HAP-1 (cell line): ENCODE data around the gene RNF187.

Experiments
- DNase-seq, 2 experiments: peaks; one replicate each; pipeline ENCODE4 v3.0.0-alpha.2; 2016 to 2020; ENCODE audit warnings: low spot score in 2 of 2
- H3K27me3 ChIP-seq: fragments of 250-450 bp; sonication (Bioruptor Pico); 2 replicates; pipeline ENCODE4 v1.5.1; 2020; ENCODE audit warnings: low read depth, mild to moderate bottlenecking, moderate library complexity
- H3K36me3 ChIP-seq: fragments of 250-450 bp; sonication (Bioruptor Pico); replicated peaks from 2 replicates; pipeline ENCODE4 v1.5.1; 2020; ENCODE audit warnings: mild to moderate bottlenecking
- H3K4me1 ChIP-seq: fragments of 250-450 bp; sonication (Bioruptor Pico); 2 replicates; pipeline ENCODE4 v1.5.1; 2020; ENCODE audit warnings: mild to moderate bottlenecking
- H3K4me3 ChIP-seq: fragments of 250-450 bp; sonication (Bioruptor Pico); 2 replicates; pipeline ENCODE4 v1.5.1; 2020; ENCODE audit warnings: mild to moderate bottlenecking, moderate library complexity
- H3K9me3 ChIP-seq: fragments of 250-450 bp; sonication (Bioruptor Pico); 2 replicates; pipeline ENCODE4 v1.5.1; 2020; ENCODE audit warnings: mild to moderate bottlenecking, moderate library complexity
- in situ Hi-C: fragments of 300-500 bp; cut with MboI; formaldehyde crosslinking; loops from 3 replicates; pipeline ENCODE4 v1.14.3; 2020; ENCODE audit warnings: low sequenced_read_pairs, inconsistent platforms, mixed read lengths

The RNF187 gene

DNA sequence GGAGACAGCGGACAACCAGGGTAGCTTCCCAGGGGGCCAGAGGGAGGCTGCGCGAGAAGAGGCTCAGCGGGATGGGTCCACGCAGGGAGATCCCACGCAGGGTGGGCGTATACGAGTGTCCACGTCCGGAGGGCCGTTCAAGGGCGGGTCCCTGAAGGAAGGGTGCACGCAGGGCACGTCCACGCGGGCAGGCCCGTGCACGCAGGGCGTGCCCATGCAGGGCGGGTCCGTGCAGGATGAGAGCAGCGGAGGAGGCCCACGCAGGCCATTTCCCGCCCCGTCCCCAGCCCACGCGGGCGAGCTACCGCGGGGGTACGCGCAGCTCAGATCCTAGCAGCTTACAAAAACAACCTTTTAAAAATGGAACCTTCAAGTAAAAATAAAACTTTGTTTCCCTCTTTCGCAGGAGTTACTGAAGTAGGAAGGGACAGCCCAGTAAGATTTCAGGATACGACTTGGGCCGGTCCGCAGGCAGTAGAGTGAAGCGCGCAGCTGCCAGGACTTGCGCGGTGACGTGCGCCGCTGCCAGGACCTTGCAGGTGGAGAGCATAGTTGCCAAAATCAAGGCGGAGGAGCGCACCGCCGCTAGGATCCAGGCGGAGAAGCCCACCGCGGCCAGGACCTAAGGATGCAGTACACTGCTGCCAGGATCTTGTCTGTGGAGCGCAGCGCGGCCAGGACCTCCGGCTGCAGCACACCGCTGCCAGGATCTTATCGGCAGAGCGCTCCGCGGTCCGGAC is 416 bp upstream of the RNF187 start:
- in situ Hi-C loops, result no loop called here
- DNase-seq, result peak; percentile 89 to 91
- peaks cover 25% of the 10 kb centered on the region for H3K36me3 ChIP-seq
- H3K9me3 ChIP-seq, result no peaks in the 10 kb centered on the region
- peak overlapping the region; percentile 94 for H3K4me3 ChIP-seq
- peaks cover 22% of the 10 kb centered on the region for H3K4me1 ChIP-seq
- H3K27me3 ChIP-seq, result no peaks in the 10 kb centered on the region

DNA sequence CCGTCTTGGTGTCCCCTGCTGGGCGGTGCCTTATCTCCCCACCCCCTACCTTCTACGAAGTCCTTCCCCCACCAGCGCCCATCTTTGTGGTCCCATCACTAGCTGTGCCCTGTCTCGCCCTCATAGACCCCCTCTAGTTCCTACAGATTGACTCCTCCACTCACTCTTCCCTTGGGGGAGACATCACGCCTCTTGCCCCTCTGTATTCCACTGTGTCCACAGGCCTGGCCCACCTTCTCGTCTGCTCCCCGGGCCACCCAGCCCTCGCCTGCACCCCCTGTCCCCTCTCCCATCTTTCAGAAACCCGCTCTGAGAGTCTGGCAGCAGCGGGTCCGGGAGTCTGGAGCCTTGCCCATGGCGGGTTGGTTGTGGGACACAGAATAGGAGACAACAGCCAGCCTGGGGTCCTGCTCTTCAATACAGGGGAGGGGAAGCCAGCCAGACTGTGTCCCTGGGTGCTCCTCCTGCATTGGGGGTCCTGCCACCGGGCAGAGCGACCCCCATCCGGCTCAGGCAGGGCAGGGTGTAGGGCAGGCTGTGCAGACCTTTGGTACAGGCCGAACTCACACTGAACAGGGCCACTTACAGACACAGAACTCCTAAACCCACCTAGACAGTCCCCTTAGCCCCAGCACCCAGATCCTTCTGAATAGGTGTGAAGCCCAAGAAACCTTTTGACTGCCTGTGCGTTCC is 1.1 kb downstream of the RNF187 start:
- Histone ChIP-seq H3K4me3 (peak overlapping the region; percentile 94), H3K4me1 (peaks cover 22% of the 10 kb centered on the region), H3K27me3 (no peaks in the 10 kb centered on the region), H3K36me3 (peaks cover 33% of the 10 kb centered on the region), H3K9me3 (no peaks in the 10 kb centered on the region)
- in situ Hi-C loops, result no loop called here
- DNase-seq, result peak in 1 of 2 experiments; percentile 14

DNA sequence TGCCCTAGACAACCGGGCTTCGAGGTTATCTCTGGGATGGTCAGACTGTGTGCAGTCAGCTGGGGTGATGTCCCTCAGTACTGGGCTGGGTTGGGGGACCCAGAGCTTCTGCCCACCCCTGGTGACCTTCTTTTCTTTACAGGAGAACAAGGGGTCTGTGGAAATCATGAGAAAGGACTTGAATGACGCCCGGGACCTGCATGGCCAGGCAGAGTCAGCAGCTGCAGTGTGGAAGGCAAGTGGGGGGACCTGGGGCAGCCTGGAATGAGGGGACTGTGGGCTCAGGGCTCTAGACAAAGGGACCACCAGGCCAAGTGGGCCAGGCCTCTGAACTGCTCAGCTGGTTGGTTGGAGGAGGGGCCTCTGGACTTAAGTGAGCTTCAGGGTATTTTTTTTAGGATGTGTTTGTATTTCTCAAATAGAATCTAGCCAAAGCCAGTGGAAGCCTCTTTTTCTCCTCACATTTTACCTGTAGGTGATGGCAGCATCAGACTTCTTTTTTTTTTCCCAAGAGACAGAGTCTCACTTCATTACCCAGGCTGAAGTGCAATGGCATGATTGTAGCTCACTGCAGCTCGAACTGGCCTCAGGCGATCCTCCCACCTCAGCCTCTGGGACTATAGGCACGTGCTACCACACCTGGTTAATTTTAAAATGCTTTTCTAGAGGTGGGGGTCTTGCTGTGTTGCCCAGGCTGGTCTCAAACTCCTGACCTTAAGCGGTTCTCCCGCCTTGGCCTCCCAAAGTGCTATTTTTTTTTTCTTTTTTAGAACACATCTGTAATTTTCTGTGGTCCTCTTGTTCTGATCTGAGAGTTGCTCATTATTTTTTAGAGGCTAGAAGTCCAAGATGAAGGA is 1.9 kb downstream of the RNF187 start:
- Histone ChIP-seq H3K9me3 (no peaks in the 10 kb centered on the region), H3K4me1 (peaks cover 22% of the 10 kb centered on the region), H3K27me3 (no peaks in the 10 kb centered on the region), H3K36me3 (peaks cover 41% of the 10 kb centered on the region), H3K4me3 (peak overlapping the region; percentile 94)
- DNase-seq, result no peak
- in situ Hi-C loops, result no loop called here

DNA sequence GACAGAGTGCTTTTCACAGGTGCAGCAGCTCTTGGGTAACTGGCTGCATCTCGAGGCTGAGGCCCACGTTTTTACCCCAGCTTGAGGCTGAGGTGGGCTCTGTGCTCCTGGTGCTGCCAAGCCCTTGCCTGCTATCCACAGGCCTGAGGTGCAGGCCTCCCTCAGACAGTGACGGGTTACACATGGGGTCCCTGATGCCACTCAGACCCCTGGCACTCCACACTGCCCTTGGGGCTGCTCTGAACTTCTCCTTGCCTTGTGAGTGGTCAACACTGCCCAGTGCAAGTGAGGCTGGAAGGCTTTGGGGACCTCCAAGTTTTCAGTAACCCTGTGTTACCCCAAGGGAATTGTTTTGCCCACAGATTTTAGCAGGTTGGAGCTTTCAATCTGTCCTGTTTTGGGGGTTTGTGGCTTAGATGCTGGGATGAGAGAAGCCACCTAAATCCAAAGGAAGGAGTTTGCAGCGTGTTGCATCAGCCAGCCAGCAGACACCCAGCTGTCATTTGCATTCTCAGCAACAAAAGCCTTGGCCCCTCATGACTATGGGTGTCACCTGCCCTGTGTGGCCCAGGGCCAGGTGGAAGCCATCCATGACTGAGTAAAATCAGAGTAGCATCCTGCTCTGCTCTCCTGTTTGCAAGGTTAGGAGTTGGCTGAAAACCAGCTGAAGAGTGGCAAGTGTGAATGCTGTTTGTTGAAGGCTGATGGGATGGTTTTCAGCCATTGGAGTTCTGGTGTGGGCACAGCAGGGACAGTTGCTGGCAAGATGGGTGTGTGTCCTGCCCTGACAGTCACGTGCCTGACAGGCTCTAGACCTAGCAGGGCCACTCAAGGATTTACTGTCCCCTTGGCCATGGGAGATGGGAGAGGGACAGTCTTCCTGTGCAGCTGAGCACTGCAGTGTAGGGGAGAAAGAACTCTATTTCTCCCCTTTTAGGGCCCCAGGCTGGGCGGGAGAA is 3.2 kb downstream of the RNF187 start:
- Histone ChIP-seq H3K4me1 (peaks cover 22% of the 10 kb centered on the region), H3K9me3 (no peaks in the 10 kb centered on the region), H3K27me3 (no peaks in the 10 kb centered on the region), H3K36me3 (peaks cover 51% of the 10 kb centered on the region), H3K4me3 (no peak overlapping the region)
- in situ Hi-C loops, result no loop called here
- peak in 1 of 2 experiments; percentile 34 for DNase-seq

DNA sequence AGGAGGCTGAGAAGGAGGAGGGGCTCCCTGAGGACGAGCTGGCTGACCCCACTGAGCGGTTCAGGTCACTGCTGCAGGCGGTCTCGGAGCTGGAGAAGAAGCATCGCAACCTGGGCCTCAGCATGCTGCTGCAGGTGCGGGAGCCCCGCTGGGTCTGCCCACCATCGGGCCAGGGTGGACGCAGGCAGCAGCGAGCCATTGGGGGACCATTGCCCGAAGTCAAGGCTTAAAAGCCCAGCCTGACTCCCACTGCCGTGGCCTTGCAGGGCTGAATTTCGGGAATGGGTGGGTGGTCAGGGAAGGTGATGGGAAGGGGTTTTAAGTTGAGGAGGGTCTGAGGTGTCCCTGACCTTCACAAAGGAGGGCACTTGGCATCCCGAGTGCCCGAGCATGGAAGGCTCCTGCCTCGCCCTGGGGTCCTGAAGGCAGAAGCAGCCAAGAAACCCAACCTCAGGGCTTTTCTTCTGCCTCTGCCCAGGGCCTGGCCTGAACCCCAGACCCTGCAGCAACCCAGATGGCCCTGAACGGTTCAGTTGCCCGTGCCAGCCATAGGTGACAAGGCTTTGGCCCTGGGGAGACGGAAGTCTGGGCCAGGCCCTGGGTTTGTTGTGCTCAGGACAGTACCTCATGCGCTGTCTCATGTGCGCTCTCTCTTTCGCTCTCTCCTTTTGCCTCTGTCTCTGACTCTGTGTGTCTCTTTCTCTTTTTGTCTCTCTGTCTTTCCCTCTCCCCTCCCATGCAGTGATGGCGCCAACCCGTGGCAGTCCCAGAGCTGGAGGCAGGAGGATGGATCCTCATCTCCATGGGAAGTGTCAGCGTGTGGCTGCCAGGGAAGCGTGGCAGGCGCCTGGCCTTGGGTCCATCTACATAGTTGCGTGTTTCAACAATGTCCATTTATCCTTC is 6.2 kb downstream of the RNF187 start:
- Histone ChIP-seq H3K4me1 (peaks cover 16% of the 10 kb centered on the region), H3K4me3 (no peak overlapping the region), H3K9me3 (no peaks in the 10 kb centered on the region), H3K36me3 (peaks cover 57% of the 10 kb centered on the region), H3K27me3 (no peaks in the 10 kb centered on the region)
- DNase-seq, result no peak
- in situ Hi-C loops, result no loop called here

DNA sequence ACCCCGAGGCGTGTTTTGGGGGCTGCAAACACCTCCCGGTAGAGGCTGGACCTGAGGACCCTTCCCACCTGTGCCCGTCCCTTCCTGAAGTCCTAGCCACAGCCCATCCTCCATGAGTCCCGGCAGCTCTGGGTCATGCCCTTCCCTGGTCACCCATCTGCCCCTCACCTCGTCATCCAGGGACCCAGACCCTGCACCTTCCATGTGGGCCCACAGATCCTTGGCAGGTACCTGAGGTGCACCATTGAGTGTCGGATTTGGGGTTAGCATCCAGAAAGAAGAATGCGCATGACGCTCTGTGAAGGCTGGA is 6.8 kb downstream of the RNF187 start:
- in situ Hi-C loops, result no loop called here
- no peaks in the 10 kb centered on the region for H3K27me3 ChIP-seq
- no peak for DNase-seq
- peaks cover 57% of the 10 kb centered on the region for H3K36me3 ChIP-seq
- no peaks in the 10 kb centered on the region for H3K9me3 ChIP-seq
- no peak overlapping the region for H3K4me3 ChIP-seq
- peaks cover 12% of the 10 kb centered on the region for H3K4me1 ChIP-seq

DNA sequence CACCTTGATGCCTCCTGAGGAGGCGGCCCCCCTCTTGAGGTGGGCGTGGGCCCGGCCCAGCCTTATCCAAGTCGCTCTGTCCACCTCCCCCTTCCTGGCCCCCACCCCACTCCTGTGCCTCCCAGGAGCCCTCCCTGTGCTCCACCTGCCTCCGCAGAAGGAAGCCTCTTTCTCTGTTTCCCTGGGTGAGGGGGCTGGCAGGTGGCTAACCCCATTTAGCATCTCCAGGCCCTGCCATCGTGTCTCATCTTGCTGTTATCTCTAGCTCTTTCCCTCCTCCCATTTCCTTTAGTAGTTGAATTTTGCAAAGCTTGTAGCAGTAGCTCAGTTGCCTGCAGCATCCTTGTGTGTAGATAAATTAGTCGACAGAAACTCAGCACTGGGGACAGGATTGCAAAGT is 7.2 kb downstream of the RNF187 start:
- Histone ChIP-seq H3K4me3 (no peak overlapping the region), H3K27me3 (no peaks in the 10 kb centered on the region), H3K36me3 (peaks cover 55% of the 10 kb centered on the region), H3K9me3 (no peaks in the 10 kb centered on the region), H3K4me1 (peaks cover 12% of the 10 kb centered on the region)
- in situ Hi-C loops, result no loop called here
- DNase-seq, result no peak

DNA sequence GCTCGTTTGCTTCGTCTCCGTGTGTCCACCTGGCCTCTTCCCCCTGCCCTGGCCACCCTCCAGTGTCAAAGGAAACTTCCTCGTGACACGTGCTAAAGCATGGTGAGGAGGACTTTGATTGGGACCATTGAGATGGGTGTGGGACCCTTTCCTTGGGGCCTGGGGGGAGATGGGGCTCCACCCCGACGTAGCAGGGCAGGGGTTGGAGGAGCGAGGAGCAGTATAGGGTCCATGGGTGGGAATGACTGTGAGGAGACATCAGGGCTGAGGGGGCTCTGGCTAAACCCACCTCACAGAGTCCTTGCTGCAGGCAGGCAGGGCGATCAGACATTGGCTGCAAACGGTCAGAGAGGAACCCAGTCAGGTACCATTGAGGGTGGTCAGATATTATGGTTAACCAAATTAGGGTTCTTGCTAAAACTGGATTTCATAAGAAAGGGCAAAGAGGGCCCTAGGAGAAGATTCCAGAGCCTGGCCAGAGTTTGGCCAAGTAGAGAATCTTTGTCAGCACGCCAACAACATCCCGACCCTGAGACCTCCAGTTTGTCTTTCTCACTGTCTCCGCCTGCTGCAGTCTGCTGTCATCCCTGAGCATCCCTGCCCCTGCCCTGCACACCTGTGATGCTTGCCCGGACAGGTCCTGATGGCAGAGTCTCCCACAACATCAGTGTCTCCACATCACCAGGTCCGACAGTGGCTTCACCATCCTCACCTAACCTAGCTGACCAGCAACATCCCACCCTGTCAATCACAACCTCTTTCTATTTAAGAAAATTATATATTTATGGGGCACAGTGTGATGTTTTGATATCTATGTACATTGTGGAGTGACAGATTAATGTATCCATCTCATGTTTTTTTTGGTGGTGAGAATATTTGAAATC is 8.0 kb downstream of the RNF187 start:
- no peak for DNase-seq
- H3K36me3 ChIP-seq, result peaks cover 46% of the 10 kb centered on the region
- in situ Hi-C loops, result no loop called here
- H3K4me1 ChIP-seq, result peaks cover 6% of the 10 kb centered on the region
- no peaks in the 10 kb centered on the region for H3K27me3 ChIP-seq
- no peaks in the 10 kb centered on the region for H3K9me3 ChIP-seq
- H3K4me3 ChIP-seq, result no peak overlapping the region

DNA sequence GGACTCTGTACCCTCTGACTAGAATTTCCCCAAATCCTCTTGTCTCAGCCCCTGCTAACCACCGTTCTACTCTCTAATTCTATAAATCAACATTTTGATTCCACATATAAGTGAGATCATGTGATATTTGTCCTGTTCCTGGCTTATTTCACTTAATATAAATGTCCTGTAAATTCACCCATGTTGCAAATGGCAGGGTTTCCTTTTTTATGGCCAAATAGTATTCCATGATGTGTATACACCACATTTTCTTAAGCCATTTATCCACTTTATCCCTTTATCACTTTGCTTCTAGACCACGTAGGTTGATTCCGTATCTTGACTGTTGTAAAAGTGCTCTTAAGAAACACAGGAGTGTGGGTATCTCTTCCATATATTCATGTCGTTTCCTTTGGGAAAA is 8.9 kb downstream of the RNF187 start:
- in situ Hi-C loops, result no loop called here
- no peak overlapping the region for H3K4me3 ChIP-seq
- H3K36me3 ChIP-seq, result peaks cover 38% of the 10 kb centered on the region
- peaks cover 5% of the 10 kb centered on the region; the same call in 1 of the 2 replicates for H3K4me1 ChIP-seq
- no peaks in the 10 kb centered on the region for H3K9me3 ChIP-seq
- H3K27me3 ChIP-seq, result no peaks in the 10 kb centered on the region
- no peak for DNase-seq

DNA sequence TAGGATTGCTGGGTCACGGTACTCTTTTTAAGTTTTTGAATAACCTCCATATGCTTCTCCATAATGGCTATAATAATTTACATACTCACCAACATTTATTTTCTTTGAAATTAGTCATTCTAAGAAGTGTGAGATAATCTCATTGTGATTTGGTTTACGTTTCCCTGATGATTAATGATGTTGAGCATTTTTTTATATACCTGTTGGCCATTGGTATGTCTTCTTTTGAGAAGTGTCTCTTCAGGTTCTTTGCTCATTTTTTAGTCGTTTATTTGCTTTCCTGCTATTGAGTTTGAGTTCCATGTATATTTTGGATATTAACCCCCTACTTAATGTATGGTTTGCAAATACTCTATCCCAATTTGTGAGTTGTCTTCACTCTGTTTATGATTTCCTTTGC is 9.3 kb downstream of the RNF187 start:
- in situ Hi-C loops, result no loop called here
- Histone ChIP-seq H3K9me3 (no peaks in the 10 kb centered on the region), H3K4me3 (no peak overlapping the region), H3K36me3 (peaks cover 35% of the 10 kb centered on the region), H3K27me3 (no peaks in the 10 kb centered on the region), H3K4me1 (peaks cover 7% of the 10 kb centered on the region; the same call in 1 of the 2 replicates)
- DNase-seq, result no peak

DNA sequence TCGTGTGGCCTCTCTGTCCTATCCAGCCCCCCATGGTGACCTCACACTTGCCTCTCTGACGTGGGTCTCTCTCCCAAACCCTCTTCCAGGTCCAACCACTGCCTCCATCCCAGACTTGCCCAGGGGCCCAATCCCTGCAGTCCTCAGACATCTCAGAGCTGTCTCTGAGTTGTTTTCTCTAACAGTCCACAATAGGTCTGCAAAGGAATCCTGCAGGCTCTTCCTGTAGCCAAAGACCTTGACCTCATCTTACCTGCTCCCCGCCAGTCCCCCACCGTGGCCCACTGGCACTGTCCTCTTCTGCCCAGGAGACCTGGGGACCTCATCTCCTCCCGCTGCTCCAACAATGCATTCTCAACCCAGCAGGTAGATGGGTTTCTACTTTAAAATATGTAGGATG is 10.0 kb downstream of the RNF187 start:
- DNase-seq, result no peak
- Histone ChIP-seq H3K4me3 (no peak overlapping the region), H3K36me3 (peaks cover 30% of the 10 kb centered on the region), H3K4me1 (peaks cover 7% of the 10 kb centered on the region; the same call in 1 of the 2 replicates), H3K27me3 (no peaks in the 10 kb centered on the region), H3K9me3 (no peaks in the 10 kb centered on the region)
- in situ Hi-C loops, result no loop called here

DNA sequence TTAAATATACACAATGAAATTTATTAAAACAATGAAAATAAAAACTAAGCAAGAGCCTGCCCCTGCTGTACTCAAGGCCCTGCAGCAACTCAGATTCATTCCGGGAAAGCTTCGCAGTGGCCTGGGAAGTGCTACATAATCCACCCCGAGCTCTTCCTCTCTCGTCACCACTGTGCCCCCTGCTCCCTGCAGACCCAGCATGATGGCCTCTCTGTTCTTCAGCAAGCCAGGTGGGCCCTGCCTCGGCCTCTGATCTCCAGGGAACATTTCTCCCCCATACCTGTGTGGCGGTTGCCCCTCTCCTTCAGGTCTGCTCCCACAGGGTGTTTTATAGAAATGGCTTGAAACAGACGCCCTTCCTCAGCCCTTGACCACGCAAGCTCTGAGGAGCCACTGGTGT is 10.6 kb downstream of the RNF187 start:
- H3K9me3 ChIP-seq, result no peaks in the 10 kb centered on the region
- no peaks in the 10 kb centered on the region for H3K27me3 ChIP-seq
- H3K4me3 ChIP-seq, result no peak overlapping the region
- DNase-seq, result no peak
- peaks cover 7% of the 10 kb centered on the region; the same call in 1 of the 2 replicates for H3K4me1 ChIP-seq
- H3K36me3 ChIP-seq, result peaks cover 28% of the 10 kb centered on the region
- in situ Hi-C loops, result no loop called here
